Heart left ventricle (tissue), 13 donors: ENCODE results near the gene ZNF320.

Source experiments
- POLR2A ChIP-seq, 2 donors: fragments of 450-650 bp; IDR thresholded peaks; one replicate each; pipeline ENCODE4 v1.6.1; 2017; ENCODE audit warnings: antibody characterized with exemption in 2 of 2, mild to moderate bottlenecking in 2 of 2, moderate library complexity in 2 of 2
- TF ChIP-seq, protein P1 (sequence below), 12 donors: fragments of 200-600 bp; sonication (generic) in 4 of 12; IDR thresholded peaks; one replicate each; pipeline versions ENCODE4 v1.5.0 to v1.8.0; 2018 to 2022; ENCODE audit warnings: antibody characterized with exemption in 12 of 12, mild to moderate bottlenecking in 5 of 12
- donor health status: ischemic (EF 13 %, LVEDD 7.1; RV severe dilation, severe dysfunction).
- donor health status: DM: no; HTN: yes; CAD: no.
- donor health status: DM: no; HTN: no; CAD: no.
- donor health status: ischemic (EF 25% LVEDD 6.9; RV normal size, moderate dysfunction).
- donor health status: ischemic (EF 25% LVEDD 5.7; RV mildly dilated, moderate dysfunction).
- donor health status: ischemic (EF 35%, LVEDD 5.7; RV mildly dilated, moderate dysfunction).
- donor health status: nonischemic (EF 11% LVEDD 7.7; RV severe dilation, severe dysfunction).
- donor health status: DM: yes; HTN: yes; CAD: no.
- donor health status: PGD.
- donor health status: ischemic (EF 29% LVEDD 5.4; RV normal size, mild dysfunction).
- donor health status: nonischemic (EF 23%, LVEDD 6.1; RV moderate dilation, normal function).

DNA sequence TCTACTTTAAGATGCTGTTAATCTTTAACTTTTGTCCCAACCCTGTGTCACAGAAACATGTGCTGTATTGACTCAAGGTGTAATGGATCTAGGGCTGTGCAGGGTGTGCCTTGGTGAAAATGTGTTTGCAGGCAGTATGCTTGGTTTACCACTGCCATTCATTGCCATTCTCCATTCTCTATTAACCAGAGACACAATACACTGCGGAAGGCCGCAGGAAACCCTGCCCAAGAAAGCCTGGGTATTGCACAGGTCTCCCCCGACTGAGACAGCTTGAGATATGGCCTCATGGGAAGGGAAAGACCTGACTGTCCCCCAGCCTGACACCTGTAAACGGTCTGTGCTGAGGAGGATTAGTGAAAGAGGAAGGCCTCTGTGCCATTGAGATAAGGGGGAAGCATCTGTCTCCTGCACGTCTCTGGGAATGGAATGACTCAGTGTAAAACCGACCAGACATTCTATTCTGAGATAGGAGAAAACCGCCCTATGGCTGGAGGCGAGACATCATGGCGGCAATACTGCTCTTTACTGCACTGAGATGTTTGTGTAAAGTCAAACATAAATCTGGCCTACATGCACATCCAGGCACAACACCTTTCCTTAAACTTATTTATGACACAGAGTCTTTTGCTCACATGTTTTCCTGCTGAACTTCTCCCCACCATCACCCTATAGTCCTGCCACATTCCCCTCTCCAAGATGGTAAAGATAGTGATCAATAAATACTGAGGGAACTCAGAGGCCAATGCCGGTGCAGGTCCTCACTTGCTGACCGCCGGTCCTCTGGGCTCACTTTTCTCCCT, 38.9 kb upstream of the ZNF320 start:
- no peak for TF ChIP-seq POLR2A (IDR thresholded peaks at IDR 0.05)
- TF ChIP-seq, protein P1, sequence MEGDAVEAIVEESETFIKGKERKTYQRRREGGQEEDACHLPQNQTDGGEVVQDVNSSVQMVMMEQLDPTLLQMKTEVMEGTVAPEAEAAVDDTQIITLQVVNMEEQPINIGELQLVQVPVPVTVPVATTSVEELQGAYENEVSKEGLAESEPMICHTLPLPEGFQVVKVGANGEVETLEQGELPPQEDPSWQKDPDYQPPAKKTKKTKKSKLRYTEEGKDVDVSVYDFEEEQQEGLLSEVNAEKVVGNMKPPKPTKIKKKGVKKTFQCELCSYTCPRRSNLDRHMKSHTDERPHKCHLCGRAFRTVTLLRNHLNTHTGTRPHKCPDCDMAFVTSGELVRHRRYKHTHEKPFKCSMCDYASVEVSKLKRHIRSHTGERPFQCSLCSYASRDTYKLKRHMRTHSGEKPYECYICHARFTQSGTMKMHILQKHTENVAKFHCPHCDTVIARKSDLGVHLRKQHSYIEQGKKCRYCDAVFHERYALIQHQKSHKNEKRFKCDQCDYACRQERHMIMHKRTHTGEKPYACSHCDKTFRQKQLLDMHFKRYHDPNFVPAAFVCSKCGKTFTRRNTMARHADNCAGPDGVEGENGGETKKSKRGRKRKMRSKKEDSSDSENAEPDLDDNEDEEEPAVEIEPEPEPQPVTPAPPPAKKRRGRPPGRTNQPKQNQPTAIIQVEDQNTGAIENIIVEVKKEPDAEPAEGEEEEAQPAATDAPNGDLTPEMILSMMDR (IDR thresholded peaks at IDR 0.05) = no peak
